HFF-Myc (cell line): ENCODE results near the gene THBS1.

Experiments used
- DNase-seq: peaks from one replicate; pipeline ENCODE4 v3.0.0-alpha.2; 2011; ENCODE audit warnings: low read depth; ENCODE audit errors: extremely low read depth
- H3K4me3 ChIP-seq: replicated peaks from 2 replicates; pipeline ENCODE4 v1.5.1; 2011; ENCODE audit warnings: low read depth, mild to moderate bottlenecking, control low read depth, low read length
- CTCF ChIP-seq: IDR thresholded peaks from 2 replicates; pipeline ENCODE4 v1.5.1; 2012; ENCODE audit warnings: mild to moderate bottlenecking, low read depth, low read length, control low read depth; ENCODE audit errors: missing control alignments

The THBS1 gene

GRCh38 chr15:39591141-39591895, 10.4 kb downstream of the THBS1 start:
- no peak overlapping the region for H3K4me3 ChIP-seq
- TF ChIP-seq CTCF = no peak
- DNase-seq = no peak

GRCh38 chr15:39591896-39592315, 11.0 kb downstream of the THBS1 start:
- no peak for DNase-seq
- no peak overlapping the region for H3K4me3 ChIP-seq
- no peak for TF ChIP-seq CTCF

- H3K4me3 ChIP-seq = no peak overlapping the region
- DNase-seq = no peak
- no peak for TF ChIP-seq CTCF
Observed at GRCh38 chr15:39592500-39592899, 11.6 kb downstream of the THBS1 start.

GRCh38 chr15:39593071-39593655, 12.3 kb downstream of the THBS1 start:
- DNase-seq = no peak
- no peak overlapping the region for H3K4me3 ChIP-seq
- TF ChIP-seq CTCF = no peak

GRCh38 chr15:39593656-39594445, 13.0 kb downstream of the THBS1 start:
- H3K4me3 ChIP-seq = no peak overlapping the region
- no peak for DNase-seq
- no peak for TF ChIP-seq CTCF

GRCh38 chr15:39594446-39595337, 13.8 kb downstream of the THBS1 start:
- no peak overlapping the region for H3K4me3 ChIP-seq
- DNase-seq = no peak
- TF ChIP-seq CTCF = no peak
